Measurements from ENCODE around the gene PTPN14.
"Not testable (repeated sequence)": the region's sequence is repeated elsewhere in the genome, so short reads cannot be mapped to it uniquely, and the experiment has no call there.

PTPN14 gene

DNA sequence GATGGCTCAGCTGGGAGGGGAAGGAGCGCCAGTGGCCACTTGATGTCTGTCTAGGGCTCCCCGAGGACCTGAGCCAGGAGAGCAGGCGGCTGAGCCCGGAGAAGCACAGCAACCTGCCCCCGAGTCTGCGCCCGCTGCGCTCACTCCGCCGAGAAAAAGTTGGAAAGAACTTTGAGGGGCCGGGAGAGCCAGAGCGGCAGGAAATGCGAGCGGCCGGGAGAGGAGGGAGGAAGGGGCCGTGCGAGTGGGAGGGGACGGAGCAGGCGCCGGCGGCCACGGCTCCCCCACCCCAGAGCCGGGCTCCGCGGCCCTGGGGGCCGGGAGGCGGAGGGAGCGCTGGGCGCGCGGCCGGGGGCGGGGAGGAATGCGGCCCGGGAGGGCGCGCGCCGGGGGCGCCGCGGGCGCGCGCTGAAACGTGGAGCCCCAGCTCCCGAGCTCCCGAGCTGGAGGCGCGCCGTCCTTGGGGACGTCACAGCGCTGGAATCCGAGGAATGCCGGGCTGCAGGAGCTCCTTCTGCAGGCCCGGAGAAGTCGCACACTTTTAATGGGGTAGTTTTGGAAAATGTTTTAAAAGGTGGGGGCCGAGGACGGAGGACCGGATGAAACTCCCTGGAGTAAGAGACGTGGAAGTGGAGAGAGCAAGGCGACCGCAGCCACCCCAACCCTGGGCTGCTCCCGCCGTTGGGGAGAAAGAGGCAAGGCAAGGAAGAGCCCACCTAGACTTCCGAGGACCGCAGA is at the start of gene PTPN14:
Gene PTPN14, minus strand, starts transcription at position 167 of the 738 bp plus-strand sequence. CDS start 86,799 bp downstream, outside the sequence.
- peak; percentile 96 for DNase-seq (ENCODE audit: low spot score)

DNA sequence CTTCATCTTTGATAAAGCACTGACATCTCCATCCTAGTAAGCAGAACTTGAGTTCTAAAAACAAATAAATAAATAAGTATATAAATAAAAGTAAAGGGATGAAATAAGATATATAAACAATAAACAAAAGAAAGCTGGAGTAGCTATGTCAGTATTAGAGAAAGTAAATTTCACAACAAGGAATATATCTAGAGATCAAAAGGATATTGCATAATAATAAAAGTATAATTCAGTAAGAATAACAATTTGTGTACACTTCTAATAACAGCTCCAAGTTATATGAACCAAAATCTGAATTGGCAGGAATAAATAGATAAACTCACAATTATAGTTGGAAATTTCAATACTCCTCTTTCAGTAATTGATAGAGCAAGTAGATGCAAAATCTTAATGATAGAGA is 41.8 kb upstream of the PTPN14 start:
- no peak for DNase-seq (ENCODE audit: low spot score)

DNA sequence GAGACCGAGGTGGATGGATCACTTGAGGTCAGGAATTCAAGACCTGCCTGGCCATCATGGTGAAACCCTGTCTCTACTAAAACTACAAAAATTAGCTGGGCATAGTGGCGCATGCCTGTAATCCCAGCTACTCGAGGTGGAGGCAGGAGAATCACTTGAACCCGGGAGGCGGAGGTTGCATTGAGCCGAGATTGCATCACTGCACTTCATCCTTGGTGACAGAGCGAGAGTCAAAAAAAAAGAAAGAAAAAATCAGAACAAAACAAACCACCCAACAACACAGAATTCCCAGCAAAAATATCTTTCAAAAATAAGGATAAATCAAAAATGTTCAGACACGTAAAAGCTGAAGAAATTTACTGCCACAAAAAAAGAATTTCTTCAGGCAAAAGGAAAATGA is 40.5 kb upstream of the PTPN14 start:
- DNase-seq (ENCODE audit: low spot score) = not testable (repeated sequence)

DNA sequence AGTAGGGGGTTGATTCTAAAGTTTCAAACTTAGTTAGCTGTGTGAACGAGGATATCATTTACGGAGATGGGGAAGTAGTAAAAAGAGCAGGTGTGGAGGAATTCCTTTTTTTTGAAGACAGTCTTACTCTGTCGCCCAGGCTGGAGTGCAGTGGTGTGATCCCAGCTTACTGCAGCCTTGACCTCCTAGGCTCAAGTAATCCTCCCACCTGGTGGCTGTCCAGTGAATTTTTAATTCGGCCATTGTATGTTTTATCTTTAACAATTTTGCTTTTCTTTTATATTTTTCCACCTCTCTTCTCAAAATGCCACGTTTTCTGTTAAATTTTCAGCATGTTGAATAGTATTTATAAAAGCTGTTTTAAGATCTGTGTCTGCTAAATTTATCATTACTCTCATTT is 39.3 kb upstream of the PTPN14 start:
- no peak for DNase-seq (ENCODE audit: low spot score)

DNA sequence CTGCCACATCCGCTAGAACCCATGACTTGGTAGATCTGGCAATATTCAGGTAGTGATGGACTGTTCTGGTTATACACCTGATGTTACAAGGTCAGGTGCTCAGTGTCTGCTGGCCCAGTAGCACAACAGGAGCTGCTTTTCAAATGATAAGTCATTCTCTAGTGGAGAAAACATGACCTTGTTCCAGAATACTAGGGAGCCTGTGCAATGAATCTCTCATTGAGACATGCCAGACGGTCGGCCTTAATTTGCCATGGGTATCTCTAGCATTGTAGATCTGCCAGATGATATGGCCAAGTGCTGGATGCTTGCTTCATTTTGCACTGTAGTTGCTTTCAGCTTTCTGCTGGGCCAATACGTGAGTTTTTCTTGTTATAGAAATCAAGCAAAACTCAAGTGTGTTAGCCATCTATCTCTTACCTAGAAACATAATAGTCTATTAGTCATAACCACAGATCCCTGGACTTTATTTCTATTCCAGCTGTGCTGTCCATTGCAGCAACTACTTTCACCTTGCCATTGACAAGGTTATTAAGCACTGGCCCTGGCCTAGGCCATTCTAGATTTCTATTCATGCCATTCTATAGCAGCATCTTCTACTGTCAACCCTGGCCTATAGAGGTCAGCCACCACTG is 37.7 kb upstream of the PTPN14 start:
- no peak for DNase-seq (ENCODE audit: low spot score)

DNA sequence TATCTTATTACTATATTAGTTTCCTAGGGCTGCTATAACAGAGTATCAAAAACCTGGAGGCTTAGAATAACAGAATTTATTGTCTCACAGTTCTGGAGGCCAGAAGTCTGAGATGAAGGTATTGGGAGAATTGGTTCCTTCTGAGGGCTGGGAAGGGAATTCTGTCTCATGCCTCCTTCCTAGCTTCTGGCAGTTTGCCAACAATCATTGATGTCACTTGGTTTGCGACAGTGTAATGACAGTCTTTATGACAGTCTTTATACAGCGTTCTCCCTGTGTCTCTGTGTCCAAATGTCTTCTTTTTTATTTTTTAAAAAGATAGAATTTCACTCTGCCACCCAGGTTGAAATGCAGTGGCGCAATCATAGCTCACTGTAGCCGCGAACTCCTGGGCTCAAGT is 35.8 kb upstream of the PTPN14 start:
- no peak for DNase-seq (ENCODE audit: low spot score)

DNA sequence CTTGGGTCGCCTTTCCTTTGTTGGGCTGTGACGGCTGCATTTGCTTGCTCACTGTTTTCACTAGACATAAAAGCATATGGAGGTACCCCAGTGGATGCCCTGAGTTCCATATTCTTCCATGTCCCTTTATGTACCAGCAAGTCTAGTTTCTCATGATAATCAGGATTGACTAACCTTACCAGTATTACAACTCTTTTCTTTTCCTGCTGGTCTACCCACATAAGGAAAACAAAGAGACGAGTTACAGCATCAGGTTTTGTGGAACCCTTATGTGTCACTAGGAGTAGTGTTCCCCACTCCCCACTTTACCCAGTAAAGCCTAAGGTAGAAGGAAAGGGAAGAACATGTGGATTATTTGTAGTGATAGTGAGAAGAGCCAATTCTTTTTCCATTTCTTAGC is 35.2 kb upstream of the PTPN14 start:
- DNase-seq (ENCODE audit: low spot score) = no peak

DNA sequence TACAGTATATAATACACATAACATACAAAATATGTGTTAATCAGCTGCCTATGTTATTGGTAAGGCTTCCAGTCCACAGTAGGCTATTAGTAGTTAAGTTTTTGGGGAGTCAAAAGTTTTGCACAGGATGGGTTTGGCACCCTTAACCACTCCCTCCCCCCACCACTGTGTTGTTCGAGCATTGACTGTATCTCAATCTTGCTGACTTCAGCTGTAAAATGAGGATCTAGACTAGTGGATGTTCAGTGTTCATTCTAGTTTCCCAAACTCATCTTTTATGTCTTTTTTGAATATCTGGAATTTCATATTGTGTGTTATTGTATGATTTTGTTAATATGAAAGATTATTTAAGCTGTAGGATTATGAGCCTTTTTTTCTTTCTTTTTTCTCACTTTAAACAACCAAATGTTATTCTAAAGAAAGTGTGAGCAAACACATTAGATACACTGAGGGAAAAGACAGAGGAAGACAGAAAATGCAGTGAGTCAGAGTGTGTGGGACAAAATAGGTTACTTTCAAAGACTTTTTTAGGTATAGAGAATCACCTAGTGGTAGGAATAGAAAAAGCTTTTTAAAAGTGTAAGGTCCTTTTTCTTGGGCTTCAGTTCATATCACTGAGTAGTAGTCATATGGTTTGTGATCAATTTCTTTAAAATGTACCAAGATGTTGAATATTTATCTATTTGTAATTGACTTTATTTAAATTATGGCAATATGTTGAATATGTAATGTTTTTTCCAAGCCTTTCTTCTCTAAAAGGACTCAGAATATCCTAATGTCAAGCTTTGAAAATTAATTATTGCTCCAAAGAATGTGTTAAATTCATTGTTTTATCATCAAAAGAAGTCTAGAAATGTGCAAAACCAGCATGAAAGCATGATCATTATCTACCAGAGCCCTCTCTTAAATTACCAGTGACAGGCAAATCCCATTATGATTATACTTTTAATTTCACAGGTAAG is 33.7 kb upstream of the PTPN14 start:
- peak; percentile 74 for DNase-seq (ENCODE audit: low spot score)

DNA sequence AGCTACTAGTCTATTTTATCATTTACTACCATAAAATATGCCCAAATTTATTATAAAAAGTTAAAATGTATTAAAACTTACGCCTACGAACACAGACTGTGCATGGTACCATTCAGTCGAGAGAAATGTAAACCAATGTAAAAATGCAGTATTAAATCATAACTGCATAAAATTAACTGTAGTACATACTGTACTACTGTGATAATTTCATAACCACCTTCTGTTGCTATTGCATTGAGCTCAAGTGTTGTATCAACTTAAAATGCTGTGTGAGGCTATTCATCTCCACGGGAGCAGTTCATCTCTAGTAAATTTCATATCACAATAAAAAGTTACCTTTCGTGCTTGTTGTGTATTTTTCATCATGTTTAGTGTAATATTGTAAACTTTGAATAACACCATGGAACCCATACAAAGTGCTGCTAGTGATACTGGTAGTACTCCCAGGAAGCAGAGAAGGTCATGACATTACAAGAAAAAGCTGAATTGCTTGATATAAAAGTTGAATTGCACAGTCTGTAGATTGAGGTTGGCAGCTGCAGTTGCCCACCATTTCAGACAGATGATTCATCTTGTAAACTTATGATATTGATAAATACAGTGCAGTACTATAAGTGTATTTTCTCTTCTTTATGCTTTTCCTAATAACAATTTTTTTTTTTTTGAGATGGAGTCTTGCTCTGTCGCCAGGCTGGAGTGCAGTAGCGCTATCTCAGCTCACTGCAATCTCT is 32.6 kb upstream of the PTPN14 start:
- DNase-seq (ENCODE audit: low spot score) = no peak

DNA sequence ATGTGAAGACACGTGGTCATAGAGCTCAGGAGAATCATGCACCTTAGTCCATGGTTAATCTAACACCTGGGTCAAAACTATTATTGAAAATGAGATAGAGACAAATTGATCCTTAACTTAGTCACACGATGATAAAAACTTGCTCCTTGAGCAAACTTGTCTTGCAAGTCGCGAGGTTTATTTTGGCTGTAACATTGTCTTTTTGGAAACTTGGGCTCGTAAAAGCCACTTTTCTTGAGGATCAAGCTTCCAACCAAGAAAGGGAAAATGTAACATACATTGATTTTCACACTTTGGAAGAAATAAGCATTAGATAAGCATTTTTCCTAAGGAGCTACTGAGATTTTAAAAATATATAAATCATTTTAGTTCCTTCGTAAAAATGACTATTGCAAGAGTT is 31.7 kb upstream of the PTPN14 start:
- DNase-seq (ENCODE audit: low spot score) = no peak

DNA sequence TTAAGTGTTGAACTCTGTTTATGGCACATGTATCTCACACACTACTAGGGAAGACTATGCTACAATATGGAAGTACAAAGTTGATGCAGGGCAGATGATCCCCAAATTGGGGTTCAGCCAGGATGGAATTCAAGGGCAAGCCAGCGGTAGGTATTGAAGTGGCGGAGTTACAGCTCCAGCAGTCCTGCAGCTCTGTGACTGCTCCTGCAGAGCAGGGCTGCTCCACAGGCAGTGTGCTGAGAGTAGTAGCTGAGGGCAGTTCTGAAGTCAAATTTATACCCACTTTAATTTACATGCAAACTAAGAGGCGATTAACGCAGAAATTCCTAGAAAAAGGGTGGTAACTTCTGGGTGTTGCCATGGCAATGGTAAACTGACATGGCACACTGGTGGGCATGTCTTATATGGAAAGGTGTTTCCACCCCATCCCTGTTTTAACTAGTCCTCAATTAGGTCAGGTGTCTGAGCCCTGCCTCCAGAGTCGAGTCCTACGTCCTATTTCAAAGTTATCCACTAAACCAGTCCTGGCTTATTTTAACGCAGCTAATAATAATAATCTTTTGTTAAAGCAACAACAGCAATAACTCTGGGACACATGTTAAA is 31.0 kb upstream of the PTPN14 start:
- no peak for DNase-seq (ENCODE audit: low spot score)

DNA sequence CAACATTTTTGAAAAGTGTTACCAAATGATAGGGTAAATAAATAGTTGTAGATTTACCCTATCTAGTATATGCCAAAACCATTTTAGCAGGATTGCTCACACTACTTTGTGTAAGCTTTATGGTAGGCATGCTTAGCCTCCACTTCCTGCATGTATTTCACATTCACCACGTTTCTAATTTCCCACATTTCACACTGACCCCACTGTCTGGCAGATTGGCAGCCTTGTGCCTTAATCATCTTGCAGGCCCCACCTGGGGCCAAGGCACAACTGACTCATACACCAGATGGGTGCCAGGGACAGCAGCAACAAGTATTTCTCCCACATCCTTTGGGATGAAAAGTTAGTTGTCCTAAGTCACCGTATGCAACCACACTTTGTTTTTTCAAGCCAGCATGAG is 30.4 kb upstream of the PTPN14 start:
- peak; percentile 62 for DNase-seq (ENCODE audit: low spot score)

DNA sequence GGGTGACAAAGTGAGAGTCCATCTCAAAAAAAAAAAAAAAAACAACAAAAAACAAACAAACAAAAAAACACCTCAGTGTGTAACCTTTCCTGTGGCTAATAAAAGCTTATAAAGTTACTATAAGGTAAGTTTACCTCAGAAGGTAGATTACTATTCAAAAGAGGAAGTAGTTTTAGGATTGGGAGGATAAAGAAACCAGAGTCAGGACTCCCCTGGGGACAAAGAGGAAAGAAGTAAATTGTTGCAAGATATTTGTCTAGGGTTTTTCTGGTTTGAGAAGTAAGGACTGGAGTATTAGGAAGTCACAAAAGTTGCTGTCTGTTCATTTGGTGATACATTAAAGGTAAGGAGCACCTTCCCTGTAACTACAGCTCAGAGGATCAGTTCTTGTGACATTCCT is 27.8 kb upstream of the PTPN14 start:
- DNase-seq (ENCODE audit: low spot score) = no peak

DNA sequence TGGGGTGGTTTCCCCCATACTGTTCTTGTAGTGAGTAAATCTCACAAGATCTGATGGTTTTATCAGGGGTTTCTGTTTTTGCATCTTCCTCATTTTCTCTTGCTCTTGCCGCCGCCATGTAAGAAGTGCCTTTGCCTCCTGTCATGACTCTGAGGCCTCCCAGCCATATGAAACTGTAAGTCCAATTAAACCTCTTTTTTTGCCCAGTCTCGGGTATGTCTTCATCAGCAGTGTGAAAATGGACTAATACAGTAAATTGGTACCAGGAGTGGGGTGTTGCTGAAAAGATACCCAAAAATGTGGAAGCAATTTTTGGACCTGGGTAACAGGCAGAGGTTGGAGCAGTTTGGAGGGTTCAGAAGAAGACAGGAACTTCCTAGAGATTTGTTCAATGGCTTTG is 24.7 kb upstream of the PTPN14 start:
- DNase-seq (ENCODE audit: low spot score) = not testable (repeated sequence)

DNA sequence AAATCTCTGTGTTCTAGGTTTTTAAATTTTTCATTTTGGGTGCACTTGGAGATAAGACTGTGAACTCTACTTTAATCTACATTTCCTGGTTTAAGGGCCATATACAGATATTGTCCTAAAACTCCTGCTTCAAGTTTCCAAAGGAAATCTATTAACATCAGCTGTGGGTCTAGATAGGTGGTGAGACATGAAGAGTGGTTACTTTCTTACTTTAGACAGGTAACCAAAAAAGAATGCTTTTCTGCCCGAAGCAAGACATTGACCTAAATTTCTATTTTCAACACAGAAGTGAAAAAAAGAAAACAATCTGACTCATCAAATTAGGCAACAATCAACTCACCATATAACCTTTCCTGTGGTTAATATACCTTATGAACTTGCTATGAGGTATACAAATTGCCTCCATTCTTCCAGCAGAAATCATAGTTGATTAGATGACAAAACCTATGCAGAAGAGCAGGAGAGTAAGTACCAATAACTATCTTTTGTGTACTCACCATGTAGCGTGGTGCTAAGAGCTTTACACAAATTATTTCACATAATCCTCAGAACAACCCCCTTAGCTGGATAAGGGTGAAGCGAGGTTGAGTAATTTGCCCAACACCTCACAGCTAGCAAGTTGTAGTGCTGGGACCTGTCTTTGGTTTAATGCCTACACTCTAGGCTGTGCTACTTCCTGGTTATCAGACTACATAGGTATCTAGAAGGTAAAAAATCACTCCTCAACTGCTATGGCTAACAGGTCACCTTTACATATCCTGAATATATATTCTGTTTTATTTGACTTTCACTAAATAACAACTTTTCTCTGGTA is 23.4 kb upstream of the PTPN14 start:
- no peak for DNase-seq (ENCODE audit: low spot score)

DNA sequence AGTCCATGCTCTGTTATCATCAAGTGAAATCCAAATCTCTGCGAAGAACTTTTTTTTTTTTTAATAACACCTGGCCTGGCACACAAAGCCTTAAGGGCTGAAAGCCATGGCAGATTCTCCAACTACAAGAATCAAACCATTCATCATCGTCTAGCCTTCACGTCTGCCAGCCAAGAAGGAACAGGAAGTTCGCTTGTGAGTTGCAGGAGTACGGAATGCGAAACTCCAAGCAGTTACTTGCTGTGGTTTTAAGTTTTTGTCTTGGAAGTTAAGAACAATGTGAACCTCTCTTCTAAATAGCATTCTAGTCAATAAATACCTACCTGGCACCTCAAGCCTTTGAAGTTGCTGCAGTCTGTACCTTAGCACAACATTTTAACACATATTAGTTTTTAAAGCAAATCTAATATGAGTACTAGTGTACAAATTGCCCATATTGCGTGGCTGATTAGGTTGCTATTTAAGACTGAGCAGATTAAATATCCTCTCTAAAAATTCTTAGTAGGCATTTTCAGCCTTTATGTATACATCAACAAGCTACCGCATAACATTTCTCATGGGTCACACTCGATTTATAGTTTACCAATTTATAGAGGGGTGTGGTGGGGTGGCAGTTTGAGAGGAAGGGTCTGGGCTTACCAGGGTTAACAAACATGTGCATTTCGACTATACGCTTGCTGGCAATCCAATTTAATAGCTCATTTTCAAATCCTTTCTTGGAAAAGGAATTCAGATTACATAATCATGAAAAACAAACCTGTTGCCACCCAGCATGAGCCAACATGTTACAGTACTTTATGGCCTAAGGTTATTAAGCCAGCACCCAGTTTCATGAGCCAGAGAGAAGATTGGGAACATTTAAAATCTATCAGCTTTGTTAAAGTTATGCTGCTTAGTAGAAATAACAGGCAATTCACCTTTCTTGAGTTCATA is 22.2 kb upstream of the PTPN14 start:
- peak; percentile 20 for DNase-seq (ENCODE audit: low spot score)

DNA sequence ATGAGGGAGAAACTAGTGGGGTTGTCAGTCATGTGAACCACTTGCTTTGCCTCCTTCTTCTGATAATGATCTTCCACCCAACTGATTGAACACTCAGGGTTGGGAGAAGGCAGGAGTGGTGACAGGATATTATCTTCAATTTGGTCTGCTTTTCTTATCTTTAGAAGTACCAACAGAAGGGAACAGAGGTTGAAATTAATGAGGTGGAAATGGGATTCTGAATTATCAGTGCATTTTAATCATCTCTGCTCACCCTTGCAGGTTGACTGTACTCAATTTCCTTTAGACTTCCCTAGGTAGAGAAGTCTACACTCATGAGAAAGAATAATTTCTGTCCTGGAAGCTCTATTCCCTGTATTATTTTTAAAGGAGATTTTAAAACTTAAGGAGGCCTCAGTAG is 19.9 kb upstream of the PTPN14 start:
- DNase-seq (ENCODE audit: low spot score) = no peak

DNA sequence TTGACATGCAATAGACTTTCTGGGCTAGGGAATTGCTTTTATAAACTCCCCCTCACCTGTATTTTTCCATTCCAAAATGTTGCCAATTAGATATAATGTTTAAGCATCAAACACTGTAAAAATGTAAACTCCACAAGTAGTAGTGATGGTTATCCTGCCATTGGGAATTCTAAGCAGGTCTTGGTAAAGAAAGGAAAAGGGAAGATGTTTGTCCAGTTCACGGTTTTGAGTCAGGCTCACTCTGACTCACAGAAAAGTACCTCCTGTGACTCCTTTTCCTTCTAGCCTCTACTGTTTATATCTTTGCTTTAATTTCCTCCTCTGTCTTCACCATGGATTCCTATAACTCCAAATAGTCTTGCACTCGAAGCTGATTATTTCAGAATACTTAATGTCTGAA is 19.0 kb upstream of the PTPN14 start:
- no peak for DNase-seq (ENCODE audit: low spot score)

DNA sequence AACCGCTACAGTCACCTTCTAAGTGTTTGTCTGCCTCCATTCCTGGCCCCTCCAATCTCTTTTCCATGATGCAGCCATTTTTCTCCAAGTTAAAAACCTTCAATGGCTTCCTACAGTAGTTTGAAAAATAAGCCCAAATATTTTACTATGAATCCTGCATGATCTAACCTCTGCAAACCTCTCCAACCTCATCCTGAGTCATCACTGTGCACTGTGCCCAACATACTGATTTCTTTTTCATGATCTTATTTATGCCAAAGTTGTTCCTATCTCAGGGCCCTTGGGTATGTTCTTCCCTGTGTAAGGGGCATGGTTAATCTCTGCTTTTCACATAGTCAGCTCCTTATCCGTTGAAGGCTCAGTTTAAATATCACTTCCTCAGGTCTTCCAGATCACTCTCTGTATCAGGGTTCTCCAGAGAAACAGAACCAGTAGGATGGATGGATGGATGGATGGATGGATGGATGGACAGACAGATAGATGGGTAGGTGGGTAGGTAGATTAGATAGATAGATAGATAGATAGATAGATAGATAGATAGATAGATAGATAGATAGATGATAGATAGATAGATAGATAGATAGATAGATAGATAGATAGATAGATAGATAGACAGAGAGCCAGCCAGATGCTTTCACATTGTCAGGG is 18.1 kb upstream of the PTPN14 start:
- DNase-seq (ENCODE audit: low spot score) = no peak

Measured in COLO829 (cell line).